Coronary artery (tissue), 2 donors: Measurements from ENCODE around the gene SSTR5.

ENCODE experiments used
- DNase-seq: peaks from one replicate; pipeline ENCODE4 v3.0.0-alpha.2; 2017; ENCODE audit warnings: low spot score
- H3K27ac ChIP-seq, 2 donors: fragments of 200-600 bp; sonication (generic); one replicate each; pipeline ENCODE4 v1.5.1; 2016 to 2019
- H3K4me3 ChIP-seq: fragments of 200-600 bp; sonication (generic); 2 replicates; pipeline ENCODE4 v1.5.1; 2016; ENCODE audit warnings: mild to moderate bottlenecking, moderate library complexity
- TF ChIP-seq, protein P1 (sequence below): fragments of 200-600 bp; sonication (generic); IDR thresholded peaks from one replicate; pipeline ENCODE4 v1.5.1; 2019; ENCODE audit warnings: antibody characterized with exemption

SSTR5 gene

DNA sequence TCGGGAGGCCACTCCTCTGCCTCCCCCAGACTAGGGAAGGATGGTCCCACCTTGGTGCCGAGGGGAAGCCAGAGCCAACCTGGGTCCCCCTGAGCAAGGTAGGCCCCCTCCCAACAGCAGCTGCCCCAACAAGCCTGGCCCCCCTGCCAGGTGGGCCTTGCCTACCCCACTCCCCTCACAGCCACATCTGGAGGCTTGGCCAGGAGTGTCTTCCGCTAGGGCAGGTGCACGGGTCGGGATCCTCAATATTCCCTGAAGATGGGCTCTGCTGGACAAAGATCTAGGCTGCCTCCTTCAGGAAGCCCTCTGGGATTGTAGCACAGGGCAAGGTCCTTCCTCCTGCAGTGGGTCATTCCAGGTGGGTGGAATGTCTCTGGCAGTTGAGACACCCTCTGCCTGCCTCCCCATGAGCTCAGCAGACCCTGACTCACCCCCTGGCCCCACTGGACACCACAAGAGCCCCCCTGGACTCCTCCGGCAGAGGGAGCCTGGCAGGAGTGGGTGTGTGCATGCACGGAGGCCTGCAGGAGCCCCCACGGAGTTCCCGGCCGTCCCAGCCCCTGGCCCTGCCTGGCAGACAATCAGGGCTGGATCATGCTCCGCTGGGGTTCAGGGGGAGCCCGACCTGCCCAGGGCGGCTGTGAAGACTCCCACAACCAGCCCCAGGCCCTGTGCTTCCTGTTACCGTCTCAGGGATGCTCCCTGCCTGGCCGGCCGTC lies 23.1 kb downstream of the SSTR5 start:
- H3K4me3 ChIP-seq = no peak overlapping the region
- DNase-seq = no peak
- TF ChIP-seq, protein P1, sequence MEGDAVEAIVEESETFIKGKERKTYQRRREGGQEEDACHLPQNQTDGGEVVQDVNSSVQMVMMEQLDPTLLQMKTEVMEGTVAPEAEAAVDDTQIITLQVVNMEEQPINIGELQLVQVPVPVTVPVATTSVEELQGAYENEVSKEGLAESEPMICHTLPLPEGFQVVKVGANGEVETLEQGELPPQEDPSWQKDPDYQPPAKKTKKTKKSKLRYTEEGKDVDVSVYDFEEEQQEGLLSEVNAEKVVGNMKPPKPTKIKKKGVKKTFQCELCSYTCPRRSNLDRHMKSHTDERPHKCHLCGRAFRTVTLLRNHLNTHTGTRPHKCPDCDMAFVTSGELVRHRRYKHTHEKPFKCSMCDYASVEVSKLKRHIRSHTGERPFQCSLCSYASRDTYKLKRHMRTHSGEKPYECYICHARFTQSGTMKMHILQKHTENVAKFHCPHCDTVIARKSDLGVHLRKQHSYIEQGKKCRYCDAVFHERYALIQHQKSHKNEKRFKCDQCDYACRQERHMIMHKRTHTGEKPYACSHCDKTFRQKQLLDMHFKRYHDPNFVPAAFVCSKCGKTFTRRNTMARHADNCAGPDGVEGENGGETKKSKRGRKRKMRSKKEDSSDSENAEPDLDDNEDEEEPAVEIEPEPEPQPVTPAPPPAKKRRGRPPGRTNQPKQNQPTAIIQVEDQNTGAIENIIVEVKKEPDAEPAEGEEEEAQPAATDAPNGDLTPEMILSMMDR = no peak
- H3K27ac ChIP-seq = peak overlapping the region; percentile 89

- peak within 1 kb of the TSS; percentile 15 for H3K4me3 ChIP-seq
- no peak for DNase-seq
- TF ChIP-seq, protein P1 = no peak
- H3K27ac ChIP-seq = peak within 1 kb of the TSS; percentile 89
Observed at GRCh38 chr16:1096169-1097082, 23.9 kb downstream of the SSTR5 start, which contains the start of gene C1QTNF8. C1QTNF8 (minus strand) TSS chr16:1096244; CDS start chr16:1094922, 1,322 bp downstream.

- H3K4me3 ChIP-seq = no peak overlapping the region
- peak overlapping the region; percentile 89 for H3K27ac ChIP-seq
- DNase-seq = no peak
- TF ChIP-seq, protein P1 = no peak
Observed at GRCh38 chr16:1097156-1097555, 24.6 kb downstream of the SSTR5 start.

GRCh38 chr16:1097800-1098199 lies 25.3 kb downstream of the SSTR5 start:
- Histone ChIP-seq H3K27ac (peak overlapping the region; percentile 89), H3K4me3 (peak overlapping the region; percentile 52)
- TF ChIP-seq, protein P1 = no peak
- peak; percentile 97 for DNase-seq

GRCh38 chr16:1098266-1098991 lies 25.9 kb downstream of the SSTR5 start:
- Histone ChIP-seq H3K4me3 (peak overlapping the region; percentile 52), H3K27ac (peak overlapping the region; percentile 89)
- DNase-seq = no peak
- TF ChIP-seq, protein P1 = no peak

- DNase-seq = no peak
- TF ChIP-seq, protein P1 = no peak
- H3K4me3 ChIP-seq = no peak overlapping the region
- peak overlapping the region in 1 of 2 donors; percentile 89 for H3K27ac ChIP-seq
Observed at GRCh38 chr16:1099189-1100083, 26.9 kb downstream of the SSTR5 start.
